Smooth muscle cell (in vitro differentiated cells): Measurements from ENCODE around the gene MGAT5. TPM values are rescaled to one million over a fixed set of nuclear protein-coding genes. Genes with fewer than 3 reads are reported as not detected.

ENCODE experiments used
- DNase-seq: peaks from one replicate; lab custom pipeline; 2025; ENCODE audit not compliant: unreplicated experiment; lab: John Stamatoyannopoulos, UW
- H2AFZ ChIP-seq: fragments of 200-600 bp; sonication (generic); 2 replicates; pipeline ENCODE4 v1.6.0; 2016; ENCODE audit warnings: antibody characterized with exemption, low read depth, mild to moderate bottlenecking
- H3F3A ChIP-seq: fragments of 200-600 bp; sonication (generic); 2 replicates; pipeline ENCODE4 v1.6.0; 2017; ENCODE audit warnings: antibody characterized with exemption, low read depth
- H3K27ac ChIP-seq: fragments of 200-600 bp; sonication (generic); 2 replicates; pipeline ENCODE4 v1.5.1; 2016; ENCODE audit warnings: low read depth, mild to moderate bottlenecking
- H3K27me3 ChIP-seq: fragments of 200-600 bp; sonication (generic); 2 replicates; pipeline ENCODE4 v1.6.1; 2016; ENCODE audit warnings: low read depth, mild to moderate bottlenecking
- H3K36me3 ChIP-seq: fragments of 200-600 bp; sonication (generic); 2 replicates; pipeline ENCODE4 v1.5.1; 2016; ENCODE audit warnings: low read depth
- H3K4me1 ChIP-seq: fragments of 200-600 bp; sonication (generic); 2 replicates; pipeline ENCODE4 v1.5.1; 2016; ENCODE audit warnings: low read depth
- H3K4me2 ChIP-seq: fragments of 200-600 bp; sonication (generic); 2 replicates; pipeline ENCODE4 v1.6.0; 2016; ENCODE audit warnings: mild to moderate bottlenecking
- H3K4me3 ChIP-seq: fragments of 200-600 bp; sonication (generic); 2 replicates; pipeline ENCODE4 v1.5.1; 2016; ENCODE audit warnings: mild to moderate bottlenecking
- H3K79me2 ChIP-seq: fragments of 200-600 bp; sonication (generic); 2 replicates; pipeline ENCODE4 v1.6.0; 2016; ENCODE audit warnings: low read depth, mild to moderate bottlenecking
- H3K9ac ChIP-seq: fragments of 200-600 bp; sonication (generic); 2 replicates; pipeline ENCODE4 v1.6.0; 2016; ENCODE audit warnings: low read depth
- H3K9me3 ChIP-seq: fragments of 200-600 bp; sonication (generic); replicated peaks from 2 replicates; pipeline ENCODE4 v1.5.1; 2016; ENCODE audit warnings: low read depth
- H4K20me1 ChIP-seq: fragments of 200-600 bp; sonication (generic); 2 replicates; pipeline ENCODE4 v1.6.0; 2016; ENCODE audit warnings: low read depth
- CTCF ChIP-seq: fragments of 200-600 bp; sonication (generic); IDR thresholded peaks from 2 replicates; pipeline ENCODE4 v1.5.1; 2017; ENCODE audit warnings: borderline replicate concordance, mild to moderate bottlenecking, antibody characterized with exemption; ENCODE audit not compliant: insufficient read depth, poor library complexity, severe bottlenecking
- WGBS: methylation state at CpG from one replicate; pipeline ENCODE4 v1.1.7; 2016; ENCODE audit warnings: low lambda C conversion rate; 5-methylcytosine and 5-hydroxymethylcytosine counted together
- polyA plus RNA-seq: library from polyadenylated mRNA; unstranded; fragments of >200 nt; fragmentation: Nextera tagmentation; extraction: Ambion mirVana; gene quantifications from 2 replicates; pipeline ENCODE4 v1.2.1, GENCODE V29; 2016
- total RNA-seq: library from RNA; depleted of rRNA; stranded (reverse); fragments of >200 nt; gene quantifications from 2 replicates; pipeline ENCODE4 v1.2.3, GENCODE V29; 2014

The MGAT5 gene
- total and polyA plus RNA-seq, 2 experiments from 2014 or later: 4.5 to 33.8 TPM

GRCh38 chr2:134244587-134244986 lies 9.3 kb upstream of the MGAT5 start:
- Histone ChIP-seq H4K20me1 (peaks cover 74% of the 10 kb centered on the region), H3K4me3 (no peak overlapping the region), H3K27me3 (no peaks in the 10 kb centered on the region), H3K79me2 (peaks cover 11% of the 10 kb centered on the region), H3K36me3 (no peaks in the 10 kb centered on the region), H3K9ac (no peak overlapping the region), H3F3A (no peaks in the 10 kb centered on the region), H2AFZ (no peak overlapping the region), H3K27ac (no peak overlapping the region), H3K4me1 (peaks cover 7% of the 10 kb centered on the region), H3K9me3 (no peaks in the 10 kb centered on the region), H3K4me2 (no peak overlapping the region)
- DNase-seq: no peak
- TF ChIP-seq CTCF: no peak
- WGBS: 89% methylated on average over 3 of the region's 3 CpGs

- DNase-seq: peak; percentile 9
- peak; percentile 87 for TF ChIP-seq CTCF
These were observed 8.4 kb upstream of the MGAT5 start for GRCh38 chr2:134245340-134245984.

GRCh38 chr2:134246154-134246874 lies 7.6 kb upstream of the MGAT5 start:
- 97% methylated on average over 7 of the region's 7 CpGs for WGBS
- H3K27me3 ChIP-seq: no peaks in the 10 kb centered on the region
- H4K20me1 ChIP-seq: peaks cover 65% of the 10 kb centered on the region
- peaks cover 7% of the 10 kb centered on the region for H3K4me1 ChIP-seq
- no peaks in the 10 kb centered on the region for H3F3A ChIP-seq
- H3K9me3 ChIP-seq: no peaks in the 10 kb centered on the region
- H3K4me2 ChIP-seq: no peak overlapping the region
- no peaks in the 10 kb centered on the region for H3K36me3 ChIP-seq
- no peak overlapping the region for H3K4me3 ChIP-seq
- peaks cover 11% of the 10 kb centered on the region for H3K79me2 ChIP-seq
- no peak overlapping the region for H2AFZ ChIP-seq
- H3K9ac ChIP-seq: no peak overlapping the region
- H3K27ac ChIP-seq: no peak overlapping the region
- TF ChIP-seq CTCF: no peak
- no peak for DNase-seq

More at GRCh38 chr2:134245340-134245984, 8.4 kb upstream of the MGAT5 start:
- Histone ChIP-seq H3K4me3 (no peak overlapping the region), H3K36me3 (no peaks in the 10 kb centered on the region), H2AFZ (no peak overlapping the region), H3K4me1 (peaks cover 7% of the 10 kb centered on the region), H3K27me3 (no peaks in the 10 kb centered on the region), H3K79me2 (peaks cover 11% of the 10 kb centered on the region), H3K4me2 (no peak overlapping the region), H3F3A (no peaks in the 10 kb centered on the region), H3K9me3 (no peaks in the 10 kb centered on the region), H3K27ac (no peak overlapping the region), H3K9ac (no peak overlapping the region), H4K20me1 (peaks cover 72% of the 10 kb centered on the region)
- 37% methylated on average over 2 of the region's 2 CpGs for WGBS

GRCh38 chr2:134247679-134248078 lies 6.2 kb upstream of the MGAT5 start:
- Histone ChIP-seq H2AFZ (no peak overlapping the region), H3K4me2 (no peak overlapping the region), H3K36me3 (no peaks in the 10 kb centered on the region), H3K27me3 (no peaks in the 10 kb centered on the region), H3K4me1 (peaks cover 7% of the 10 kb centered on the region), H3K79me2 (peaks cover 11% of the 10 kb centered on the region), H3K9me3 (no peaks in the 10 kb centered on the region), H3K4me3 (no peak overlapping the region), H4K20me1 (peaks cover 73% of the 10 kb centered on the region), H3K27ac (no peak overlapping the region), H3F3A (no peaks in the 10 kb centered on the region), H3K9ac (no peak overlapping the region)
- DNase-seq: no peak
- 100% methylated on average over 1 of the region's 1 CpG for WGBS
- no peak for TF ChIP-seq CTCF
